H54 (cell line): ENCODE data around the gene TMCC3.
"Not testable (repeated sequence)": the region's sequence is repeated elsewhere in the genome, so short reads cannot be mapped to it uniquely, and the experiment has no call there.

Source experiments
- DNase-seq: peaks from one replicate; pipeline ENCODE4 v3.0.0; 2011; ENCODE audit warnings: low spot score, mixed read lengths; ENCODE audit not compliant: insufficient read length
- FAIRE-seq: peaks from 3 replicates; lab custom pipeline; 2011; peaks lifted over from hg19 to GRCh38; lab: Jason Lieb, UNC
- POLR2A ChIP-seq: IDR thresholded peaks from 2 replicates; pipeline ENCODE4 v1.6.1; 2011; ENCODE audit warnings: low read depth, mild to moderate bottlenecking, low read length

The TMCC3 gene, protein sequence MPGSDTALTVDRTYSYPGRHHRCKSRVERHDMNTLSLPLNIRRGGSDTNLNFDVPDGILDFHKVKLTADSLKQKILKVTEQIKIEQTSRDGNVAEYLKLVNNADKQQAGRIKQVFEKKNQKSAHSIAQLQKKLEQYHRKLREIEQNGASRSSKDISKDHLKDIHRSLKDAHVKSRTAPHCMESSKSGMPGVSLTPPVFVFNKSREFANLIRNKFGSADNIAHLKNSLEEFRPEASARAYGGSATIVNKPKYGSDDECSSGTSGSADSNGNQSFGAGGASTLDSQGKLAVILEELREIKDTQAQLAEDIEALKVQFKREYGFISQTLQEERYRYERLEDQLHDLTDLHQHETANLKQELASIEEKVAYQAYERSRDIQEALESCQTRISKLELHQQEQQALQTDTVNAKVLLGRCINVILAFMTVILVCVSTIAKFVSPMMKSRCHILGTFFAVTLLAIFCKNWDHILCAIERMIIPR

DNA sequence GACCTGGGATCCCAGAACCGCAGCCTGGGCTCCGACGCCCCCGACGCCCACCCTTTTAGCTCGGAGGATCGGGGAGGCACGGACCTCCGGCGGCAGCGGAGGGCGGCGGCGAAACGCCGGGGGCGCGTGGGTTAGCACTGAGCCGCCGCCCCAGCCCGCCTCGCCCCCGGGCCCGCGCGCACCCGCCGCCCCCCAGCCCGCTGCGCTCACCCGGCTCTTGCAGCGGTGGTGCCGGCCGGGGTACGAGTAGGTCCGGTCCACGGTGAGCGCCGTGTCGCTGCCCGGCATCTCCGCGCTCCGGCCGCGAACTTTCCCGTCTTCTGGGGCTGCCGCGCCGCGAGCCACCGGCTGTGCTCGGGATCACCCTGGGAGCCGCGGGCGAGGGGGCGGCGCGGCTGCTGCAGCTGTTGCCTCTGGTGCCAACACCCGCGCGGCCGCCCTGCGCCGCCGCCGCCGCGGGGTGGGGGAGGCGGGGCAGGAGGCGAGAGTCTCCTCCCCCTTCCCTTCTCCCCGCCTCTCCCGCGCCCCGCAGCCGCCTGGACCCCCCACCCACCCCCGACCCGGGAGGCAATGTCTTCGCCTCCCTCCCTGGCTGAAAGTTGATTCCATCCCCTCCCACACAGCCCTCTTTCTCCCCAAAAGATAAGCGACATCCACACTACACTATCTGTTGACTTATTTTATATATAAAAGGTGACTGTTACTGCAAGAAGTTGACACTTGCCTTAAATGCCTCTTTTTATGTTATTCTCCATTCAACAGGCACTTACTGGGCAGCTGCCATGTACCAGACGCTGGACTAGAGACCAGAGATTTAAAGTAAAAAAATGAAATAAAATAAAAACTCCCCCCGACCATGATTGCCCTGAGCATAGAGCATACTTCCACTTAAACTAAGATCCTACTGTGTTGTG is at the start of gene TMCC3:
Gene TMCC3, minus strand, starts transcription at position 415 of the 914 bp plus-strand sequence. Its CDS starts 127 bp downstream, at position 288.
- FAIRE-seq (no peak), DNase-seq (no peak)
- no peak for TF ChIP-seq POLR2A

- no peak for DNase-seq
- TF ChIP-seq POLR2A, result no peak
- no peak for FAIRE-seq
Measured at GRCh38 chr12:94699801-94700200, 49.4 kb upstream of the TMCC3 start.

DNA sequence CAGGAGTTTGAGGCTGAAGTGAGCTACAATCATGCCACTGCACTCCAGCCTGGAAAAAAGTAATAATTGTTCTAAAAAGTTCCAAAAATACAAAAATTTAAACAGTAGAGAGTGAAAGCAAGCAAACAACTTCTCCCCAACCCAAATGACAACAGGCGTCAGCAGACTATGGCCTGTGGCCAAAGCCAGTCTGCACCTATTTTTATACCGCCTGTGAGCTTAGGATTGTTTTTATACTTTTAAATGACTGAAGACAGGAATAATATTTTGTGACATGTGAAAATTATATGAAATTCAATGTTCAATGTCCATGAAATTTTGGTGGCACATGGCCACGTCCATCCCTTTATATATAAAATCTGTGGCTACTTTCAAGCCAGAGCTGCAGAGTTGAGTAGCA is 48.2 kb upstream of the TMCC3 start:
- DNase-seq, result no peak
- no peak for FAIRE-seq
- TF ChIP-seq POLR2A, result no peak

GRCh38 chr12:94697631-94698030 is 47.3 kb upstream of the TMCC3 start:
- DNase-seq (no peak), FAIRE-seq (no peak)
- no peak for TF ChIP-seq POLR2A

DNA sequence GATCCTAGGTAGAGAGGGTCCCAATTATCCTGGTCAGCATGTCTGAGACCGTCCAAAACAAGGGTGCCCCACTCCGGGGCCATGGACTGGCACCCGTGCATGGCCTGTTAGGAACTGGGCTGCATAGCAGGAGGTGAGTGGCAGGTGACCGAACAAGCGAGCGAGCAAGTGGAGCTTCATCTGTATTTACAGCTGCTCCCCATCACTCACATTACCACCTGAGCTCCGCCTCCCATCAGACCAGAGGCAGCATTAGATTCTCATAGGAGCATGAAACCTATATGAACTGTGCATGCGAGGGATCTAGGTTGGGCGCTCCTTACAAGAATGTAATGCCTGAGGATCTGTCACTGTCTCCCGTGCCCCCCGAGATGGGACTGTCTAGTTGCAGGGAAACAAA is 44.4 kb upstream of the TMCC3 start:
- no peak for DNase-seq
- FAIRE-seq, result no peak
- no peak for TF ChIP-seq POLR2A

GRCh38 chr12:94692826-94693225 is 42.5 kb upstream of the TMCC3 start:
- not testable (repeated sequence) for FAIRE-seq, DNase-seq

DNA sequence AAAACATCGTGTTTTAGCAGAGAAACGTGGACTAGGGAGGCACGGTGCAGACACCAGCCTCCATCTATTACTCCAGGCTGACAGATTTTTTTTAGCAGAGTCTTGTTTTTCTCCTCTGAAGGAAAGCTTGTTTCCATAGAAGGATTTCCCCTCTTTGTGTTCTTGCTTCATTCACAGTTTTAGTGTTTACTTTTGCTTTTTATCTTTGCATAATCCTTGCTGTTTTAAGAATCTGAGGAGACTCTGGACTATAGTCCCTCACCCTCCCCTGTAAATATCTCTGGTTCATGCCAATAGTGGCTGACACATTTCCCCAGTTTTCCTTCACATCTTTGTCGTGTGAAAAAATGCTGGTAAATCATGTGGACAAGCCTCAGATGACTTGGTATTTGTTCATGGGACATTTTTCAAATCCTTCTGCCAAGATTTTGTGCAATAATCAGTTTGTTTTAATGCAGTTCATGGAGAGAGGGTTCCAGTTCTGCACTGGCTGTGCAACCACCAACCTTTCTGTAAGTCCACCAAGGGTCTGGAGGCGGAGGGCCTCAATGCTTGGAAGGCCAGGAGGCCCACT is 39.9 kb upstream of the TMCC3 start:
- no peak for DNase-seq
- no peak for TF ChIP-seq POLR2A
- no peak for FAIRE-seq

GRCh38 chr12:94689646-94690036 is 39.3 kb upstream of the TMCC3 start:
- DNase-seq (no peak), FAIRE-seq (no peak)
- no peak for TF ChIP-seq POLR2A

DNA sequence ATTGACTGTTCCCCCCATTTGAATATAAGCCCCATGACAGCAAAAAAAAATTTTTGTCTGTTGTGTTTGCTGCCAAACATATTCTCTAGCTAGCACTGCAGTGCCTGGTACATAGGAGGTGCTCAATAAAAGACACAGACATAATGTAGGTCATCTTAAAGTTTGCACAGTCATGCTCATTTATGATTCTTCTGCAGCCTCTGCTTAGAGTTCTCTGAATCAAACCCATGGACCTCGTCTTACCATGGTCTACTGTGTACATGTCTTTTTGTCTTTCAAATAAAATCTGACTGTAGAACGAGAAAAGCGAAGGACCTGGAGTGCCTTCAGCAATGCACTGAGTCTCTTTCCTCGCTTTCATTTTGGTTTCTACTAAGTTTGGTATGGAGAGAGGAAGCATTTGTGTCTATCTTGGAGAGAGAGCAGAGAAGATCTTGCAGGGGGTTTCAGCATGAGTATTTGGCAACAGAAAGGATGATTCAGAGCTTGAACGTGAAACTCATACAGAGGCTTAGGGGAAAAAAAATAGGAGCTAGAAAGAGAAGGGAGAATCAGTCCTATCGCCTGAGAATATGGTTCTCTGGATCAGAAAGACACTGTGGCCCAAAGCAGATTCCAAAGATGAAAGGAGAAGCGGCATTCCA is 38.8 kb upstream of the TMCC3 start:
- DNase-seq (no peak), FAIRE-seq (no peak)
- TF ChIP-seq POLR2A, result no peak

GRCh38 chr12:94687891-94688290 is 37.5 kb upstream of the TMCC3 start:
- TF ChIP-seq POLR2A, result no peak
- DNase-seq, result no peak
- no peak for FAIRE-seq

- TF ChIP-seq POLR2A, result no peak
- FAIRE-seq (no peak), DNase-seq (no peak)
Measured at GRCh38 chr12:94686834-94687628, 36.7 kb upstream of the TMCC3 start.

GRCh38 chr12:94684416-94685142 is 34.2 kb upstream of the TMCC3 start:
- no peak for FAIRE-seq
- TF ChIP-seq POLR2A, result no peak
- DNase-seq, result no peak
